SK-N-SH (cell line): ENCODE measurements around the gene CCDC50. TPM values are rescaled to one million over a fixed set of nuclear protein-coding genes. Genes with fewer than 3 reads are reported as not detected.

ENCODE experiments used
- CTCF ChIA-PET: fragments of 300-600, 350-600 bp; formaldehyde crosslinking; extraction: SDS; loops from one replicate; lab custom pipeline; 2021; lab: Yijun Ruan, JAX
- POLR2A ChIA-PET: fragments of 350-600 bp; sonication (Branson Sonifier 250); formaldehyde crosslinking; extraction: SDS; loops from one replicate; lab custom pipeline; 2020; ENCODE audit warnings: antibody characterized with exemption, inconsistent platforms; lab: Yijun Ruan, JAX
- DNase-seq: peaks from one replicate; pipeline ENCODE4 v3.0.0; 2012
- H2AFZ ChIP-seq: fragments of 200-600 bp; sonication (generic); 2 replicates; pipeline ENCODE4 v1.8.1; 2016; ENCODE audit warnings: antibody characterized with exemption, mild to moderate bottlenecking, low read depth
- H3F3A ChIP-seq: fragments of 200-600 bp; sonication (generic); replicated peaks from 2 replicates; pipeline ENCODE3; 2016; ENCODE audit warnings: antibody characterized with exemption, mild to moderate bottlenecking; ENCODE audit not compliant: insufficient read depth
- H3K27ac ChIP-seq, 2 experiments: fragments of 200-500 bp in 1 of 2; fragments of 200-600 bp in 1 of 2; sonication (Bioruptor generic) in 1 of 2; sonication (generic), shearing (Covaris generic) in 1 of 2; 2 replicates each; pipeline versions ENCODE4 v1.5.1 to v1.6.1; 2014 to 2016; ENCODE audit warnings: low read depth in 2 of 2, inconsistent platforms in 1 of 2, low read length in 1 of 2, mild to moderate bottlenecking in 1 of 2, mixed read lengths in 1 of 2
- H3K27me3 ChIP-seq: fragments of 200-600 bp; sonication (generic), shearing (Covaris generic); 2 replicates; pipeline ENCODE4 v1.6.1; 2016; ENCODE audit warnings: mixed run types; ENCODE audit not compliant: insufficient read depth
- H3K36me3 ChIP-seq, 2 experiments: fragments of 200-500 bp in 1 of 2; fragments of 200-600 bp in 1 of 2; sonication (Bioruptor generic) in 1 of 2; sonication (generic) in 1 of 2; replicated peaks in 1 of 2; 2 replicates each; pipeline versions ENCODE3 to v1.5.1; 2014 to 2016; ENCODE audit warnings: low read length in 1 of 2, mild to moderate bottlenecking in 1 of 2; ENCODE audit not compliant: insufficient read depth in 2 of 2, control insufficient read depth in 1 of 2
- H3K4me1 ChIP-seq, 2 experiments: fragments of 200-500 bp in 1 of 2; fragments of 200-600 bp in 1 of 2; sonication (Bioruptor generic) in 1 of 2; sonication (generic), shearing (Covaris generic) in 1 of 2; 2 replicates each; pipeline versions ENCODE4 v1.5.1 to v1.6.1; 2014 to 2016; ENCODE audit warnings: low read depth in 1 of 2, low read length in 1 of 2, mixed run types in 1 of 2; ENCODE audit not compliant: insufficient read depth in 2 of 2, control insufficient read depth in 1 of 2
- H3K4me2 ChIP-seq: fragments of 200-600 bp; sonication (generic), shearing (Covaris generic); 2 replicates; pipeline ENCODE4 v1.6.1; 2017; ENCODE audit warnings: mixed run types
- H3K4me3 ChIP-seq, 2 experiments: fragments of 200-500 bp in 1 of 2; fragments of 200-600 bp in 1 of 2; sonication (Bioruptor generic) in 1 of 2; sonication (generic), shearing (Covaris generic) in 1 of 2; 2 replicates each; pipeline versions ENCODE4 v1.5.1 to v1.8.1; 2014 to 2016; ENCODE audit warnings: low read depth in 2 of 2, inconsistent platforms in 1 of 2, low read length in 1 of 2, mild to moderate bottlenecking in 1 of 2, mixed read lengths in 1 of 2, moderate library complexity in 1 of 2
- H3K79me2 ChIP-seq: fragments of 200-600 bp; sonication (generic); 2 replicates; pipeline ENCODE4 v1.8.1; 2017; ENCODE audit warnings: mild to moderate bottlenecking; ENCODE audit not compliant: insufficient read depth
- H3K9ac ChIP-seq: fragments of 200-600 bp; sonication (generic); 2 replicates; pipeline ENCODE4 v1.6.1; 2017; ENCODE audit warnings: mixed run types
- H3K9me2 ChIP-seq: fragments of 200-600 bp; sonication (generic); 2 replicates; pipeline ENCODE4 v1.6.1; 2017; ENCODE audit warnings: mixed run types
- H3K9me3 ChIP-seq: fragments of 200-600 bp; sonication (generic); 2 replicates; pipeline ENCODE4 v1.6.1; 2017; ENCODE audit warnings: mixed run types, mild to moderate bottlenecking, moderate library complexity
- H4K20me1 ChIP-seq: fragments of 200-600 bp; sonication (generic); 2 replicates; pipeline ENCODE4 v1.6.1; 2017; ENCODE audit warnings: mild to moderate bottlenecking, mixed run types; ENCODE audit not compliant: insufficient read depth
- ELF1 ChIP-seq: IDR thresholded peaks from 2 replicates; pipeline ENCODE4 v1.4.0; 2012
- FOSL2 ChIP-seq: IDR thresholded peaks from 2 replicates; pipeline ENCODE4 v1.4.0; 2012; ENCODE audit warnings: low read depth, mild to moderate bottlenecking, moderate library complexity, borderline replicate concordance
- MAX ChIP-seq: IDR thresholded peaks from 2 replicates; pipeline ENCODE4 v1.4.0; 2012; ENCODE audit warnings: low read depth
- RCOR1 ChIP-seq: fragments of 150-350 bp; IDR thresholded peaks from 2 replicates; pipeline ENCODE4 v1.6.1; 2017; ENCODE audit warnings: antibody characterized with exemption, low read length
- REST ChIP-seq: IDR thresholded peaks from 2 replicates; pipeline ENCODE4 v1.6.1; 2012; ENCODE audit warnings: mild to moderate bottlenecking, low read depth, low read length, moderate library complexity
- RFX5 ChIP-seq: IDR thresholded peaks from 2 replicates; pipeline ENCODE4 v1.6.1; 2012; ENCODE audit warnings: mild to moderate bottlenecking, improper control_type of control experiment, low read length
- RXRA ChIP-seq: IDR thresholded peaks from 2 replicates; pipeline ENCODE4 v1.4.0; 2012; ENCODE audit warnings: low read depth, mild to moderate bottlenecking, borderline replicate concordance
- SIN3A ChIP-seq: IDR thresholded peaks from 2 replicates; pipeline ENCODE4 v1.6.1; 2012; ENCODE audit warnings: low read depth, mild to moderate bottlenecking, low read length, moderate library complexity, borderline replicate concordance
- SMC3 ChIP-seq: IDR thresholded peaks from 2 replicates; pipeline ENCODE4 v1.6.1; 2012; ENCODE audit warnings: low read depth, low read length, improper control_type of control experiment
- TAF1 ChIP-seq: IDR thresholded peaks from 2 replicates; pipeline ENCODE4 v1.6.1; 2012; ENCODE audit warnings: low read depth, mild to moderate bottlenecking, low read length, moderate library complexity, borderline replicate concordance
- TEAD4 ChIP-seq: IDR thresholded peaks from 2 replicates; pipeline ENCODE4 v1.4.0; 2012; ENCODE audit warnings: mild to moderate bottlenecking, borderline replicate concordance; ENCODE audit not compliant: insufficient read depth
- USF2 ChIP-seq: fragments of 150-350 bp; IDR thresholded peaks from 2 replicates; pipeline ENCODE4 v1.6.1; 2017; ENCODE audit warnings: antibody characterized with exemption, low read length, low read depth, borderline replicate concordance
- ZBTB33 ChIP-seq: IDR thresholded peaks from 2 replicates; pipeline ENCODE4 v1.4.0; 2012; ENCODE audit warnings: low read depth, borderline replicate concordance
- polyA plus RNA-seq, 3 experiments: library from polyadenylated mRNA; depleted of rRNA; stranded (reverse); fragments of >200 nt; gene quantifications; 2 replicates each; pipeline ENCODE4 v1.2.3, GENCODE V29; 2012

Gene CCDC50
- polyA plus RNA-seq, 1 of the 3 experiments (the other 2 are of a cell fraction) = 21.9 TPM

DNA sequence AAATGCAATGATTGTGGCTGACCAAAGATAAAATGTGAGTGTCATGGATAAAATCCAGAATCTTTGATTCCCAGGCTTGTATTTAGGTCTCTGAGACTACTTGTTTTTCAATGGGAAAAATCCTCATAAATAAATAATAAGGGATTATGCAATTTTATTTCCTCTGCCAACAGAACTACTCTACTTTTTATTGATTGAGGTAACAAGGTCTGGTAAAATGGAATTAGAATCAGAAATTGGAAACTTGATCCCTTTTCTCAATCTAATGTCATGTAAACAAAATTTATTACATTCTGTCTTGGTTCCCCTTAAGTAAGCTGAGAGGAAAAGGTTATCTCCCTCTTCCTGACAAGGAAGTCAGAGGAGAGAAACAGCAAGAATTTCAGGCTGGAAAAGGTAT, 48.3 kb upstream of the CCDC50 start:
- Histone ChIP-seq H4K20me1 (no peaks in the 10 kb centered on the region), H3K27ac (no peak overlapping the region), H3K36me3 (no peaks in the 10 kb centered on the region), H3K79me2 (no peaks in the 10 kb centered on the region), H3K27me3 (no peaks in the 10 kb centered on the region), H3K4me1 (peaks cover 0 to 11% of the 10 kb centered on the region in 2 experiments; a peak in 2 of 4 replicates), H2AFZ (no peak overlapping the region), H3K4me2 (no peak overlapping the region), H3K9me3 (0 out of 2 replicates have a peak, but pooled peaks cover 5% of the 10 kb centered on the region), H3K9me2 (no peaks in the 10 kb centered on the region), H3F3A (peaks cover 6% of the 10 kb centered on the region), H3K9ac (no peak overlapping the region), H3K4me3 (no peak overlapping the region)
- DNase-seq = no peak
- TF ChIP-seq FOSL2 (no peak), RXRA (no peak), SMC3 (no peak), RCOR1 (no peak), USF2 (no peak), SIN3A (no peak), ELF1 (no peak), TAF1 (no peak), ZBTB33 (no peak), RFX5 (no peak), MAX (no peak), REST (no peak), TEAD4 (no peak)
- ChIA-PET CTCF (no interaction called here), POLR2A (no interaction called here)
